ENCODE measurements around the gene SAMD9.
"Not testable (repeated sequence)": the region's sequence is repeated elsewhere in the genome, so short reads cannot be mapped to it uniquely, and the experiment has no call there.

SAMD9 gene

DNA sequence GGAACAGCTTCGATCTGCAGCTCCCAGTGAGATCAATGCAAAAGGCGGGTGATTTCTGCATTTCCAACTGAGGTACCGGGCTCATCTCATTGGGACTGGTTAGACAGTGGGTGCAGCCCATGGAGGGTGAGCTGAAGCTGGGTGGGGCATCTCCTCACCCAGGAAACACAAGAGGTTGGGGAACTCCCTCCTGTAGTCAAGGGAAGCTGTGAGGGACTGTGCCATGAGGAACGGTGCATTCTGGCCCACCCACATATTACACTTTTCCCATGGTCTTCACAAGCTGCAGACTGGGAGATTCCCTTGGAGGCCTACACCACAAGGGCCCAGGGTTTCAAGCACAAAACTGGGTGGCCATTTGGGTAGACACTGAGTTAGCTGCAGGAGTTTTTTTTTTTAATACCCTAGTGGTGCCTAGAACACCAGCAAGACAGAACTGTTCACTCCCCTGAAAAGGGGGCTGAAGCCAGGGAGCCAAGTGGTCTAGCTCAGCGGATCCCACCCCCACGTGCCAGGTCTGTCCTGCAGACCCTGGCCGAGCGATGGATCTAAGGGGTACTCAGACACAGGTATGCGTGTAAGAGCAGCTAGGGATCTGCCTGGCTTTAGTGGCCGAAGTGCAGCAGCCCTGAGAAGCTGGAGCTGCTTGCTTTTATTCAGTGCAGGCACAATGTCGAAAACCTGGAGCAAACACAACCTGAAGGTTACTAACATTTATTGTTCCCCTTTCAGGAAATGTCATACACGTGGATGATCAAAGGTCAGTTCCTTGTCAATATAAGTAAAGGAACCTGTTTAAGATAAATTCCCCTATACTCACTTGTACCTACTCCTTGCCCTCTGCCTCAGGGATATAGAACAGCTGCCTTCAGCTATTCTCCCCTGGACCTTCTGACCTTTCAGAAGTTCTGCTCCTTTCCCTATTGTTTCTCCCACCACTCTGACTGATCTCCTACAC, 3.1 kb upstream of the SAMD9 start:
- no peak for DNase-seq (ENCODE audit: low spot score)

DNA sequence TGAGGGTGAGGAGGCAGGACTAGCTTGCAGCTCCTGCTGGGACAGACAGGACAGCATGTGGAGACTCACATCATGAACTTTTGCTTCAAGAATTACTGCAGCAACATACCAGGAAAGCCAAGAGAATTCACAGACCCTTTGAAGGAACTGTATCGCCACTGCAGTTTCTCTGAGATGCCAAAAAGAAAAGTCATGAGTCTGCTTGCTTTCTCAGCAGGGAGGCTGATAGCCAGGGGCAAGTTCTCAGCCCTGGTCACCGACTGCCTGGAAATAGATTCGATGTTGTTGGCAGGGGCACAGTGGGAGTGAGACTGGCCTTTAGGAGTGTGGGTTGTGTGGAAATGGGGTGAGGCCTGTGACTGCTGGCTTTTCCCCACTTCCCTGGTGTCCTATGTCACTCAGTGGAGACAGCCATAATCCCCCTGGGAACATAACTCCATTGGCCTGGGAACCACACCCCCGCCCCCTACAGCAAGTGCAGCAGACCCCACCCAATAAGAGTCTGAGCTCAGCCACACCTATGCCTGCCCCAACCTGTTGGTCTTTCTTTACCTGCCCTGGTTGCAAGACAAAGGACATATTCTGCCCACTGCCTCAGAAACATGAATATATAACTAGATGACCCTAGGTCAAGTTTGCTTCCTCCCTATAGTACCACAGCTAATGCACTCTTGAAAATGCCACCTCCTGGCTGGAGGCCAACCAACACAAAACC, 1.6 kb upstream of the SAMD9 start:
- DNase-seq (ENCODE audit: low spot score): no peak

- DNase-seq (ENCODE audit: low spot score): peak; percentile 20
These were observed 452 bp downstream of the SAMD9 start for GRCh38 chr7:93117327-93117726.

GRCh38 chr7:93115796-93116195, 2.0 kb downstream of the SAMD9 start:
- DNase-seq (ENCODE audit: low spot score): peak; percentile 87

DNA sequence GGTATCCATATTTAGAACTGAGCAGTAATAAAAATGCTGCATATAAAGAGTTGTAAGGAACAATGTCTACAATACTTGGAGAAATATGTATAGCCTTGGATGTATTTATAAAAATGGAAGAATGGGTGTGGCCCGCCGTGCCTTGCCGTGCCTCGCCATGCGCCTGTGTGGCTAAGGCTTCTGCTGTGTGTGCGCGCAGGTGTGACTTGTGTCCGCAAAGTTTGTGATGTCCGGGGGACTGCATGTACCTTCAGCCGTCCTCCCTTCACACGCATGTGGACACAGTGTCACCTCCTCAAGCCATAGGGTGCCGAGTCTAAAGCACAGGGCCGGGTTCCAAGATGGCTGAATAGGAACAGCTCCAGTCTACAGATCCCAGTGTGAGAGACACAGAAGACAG, 9.8 kb downstream of the SAMD9 start:
- DNase-seq (ENCODE audit: low spot score): no peak

- no peak for DNase-seq (ENCODE audit: low spot score)
These were observed 20.4 kb downstream of the SAMD9 start for GRCh38 chr7:93097388-93097787.

DNA sequence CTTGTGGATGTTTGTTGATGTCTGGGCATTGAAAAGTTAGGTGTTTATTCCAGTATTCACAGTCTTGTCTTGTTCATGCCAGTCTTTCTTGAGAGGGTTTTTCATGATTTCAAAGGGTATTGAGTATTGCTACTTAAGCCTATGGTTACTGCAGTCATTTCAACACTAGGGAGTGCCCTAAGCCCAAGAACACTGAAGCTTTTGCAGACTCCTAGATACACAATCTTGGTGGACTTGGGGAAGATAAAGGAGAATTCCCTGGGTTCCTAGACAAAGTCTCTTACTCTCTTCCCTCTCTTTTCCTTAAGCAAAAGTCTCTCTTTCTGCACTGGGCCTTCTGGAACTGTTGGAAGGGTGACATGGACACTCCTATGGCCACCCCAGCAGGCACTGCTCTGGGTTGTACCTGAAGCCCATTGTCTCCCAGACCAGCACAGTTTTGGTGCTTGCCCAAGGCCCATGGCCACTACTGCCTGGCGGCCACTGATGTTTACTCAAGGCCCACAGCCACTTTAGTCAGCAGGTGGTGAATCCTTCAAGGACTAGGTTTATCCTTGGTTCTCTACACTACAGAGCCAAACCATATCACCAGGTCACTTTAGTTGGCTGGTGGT, 24.9 kb downstream of the SAMD9 start:
- DNase-seq (ENCODE audit: low spot score): peak; percentile 24

- not testable (repeated sequence) for DNase-seq (ENCODE audit: low spot score)
These were observed 44.4 kb downstream of the SAMD9 start for GRCh38 chr7:93073357-93073756.

DNA sequence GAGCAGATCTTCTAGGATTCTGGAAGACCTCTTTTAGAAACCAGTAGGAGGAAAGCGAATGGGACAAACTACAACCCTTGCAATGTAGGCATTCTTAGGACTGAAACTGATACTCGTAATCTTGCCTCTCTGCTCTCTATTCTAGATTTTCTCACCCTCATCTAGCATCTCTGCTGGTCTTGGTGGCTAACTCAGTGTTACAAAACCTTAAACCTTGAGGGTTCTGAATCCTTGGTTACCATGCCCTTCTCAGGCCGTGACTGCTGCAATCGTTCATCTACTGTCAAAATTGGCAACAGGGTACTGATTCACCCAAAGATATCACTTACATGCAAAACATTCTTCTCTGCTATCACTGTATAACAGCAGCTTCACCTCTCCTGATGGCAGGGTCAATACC, 55.2 kb downstream of the SAMD9 start:
- no peak for DNase-seq (ENCODE audit: low spot score)

- DNase-seq (ENCODE audit: low spot score): no peak
These were observed 56.9 kb downstream of the SAMD9 start for GRCh38 chr7:93060865-93061264.

GRCh38 chr7:93060025-93060424, 57.8 kb downstream of the SAMD9 start:
- DNase-seq (ENCODE audit: low spot score): no peak

DNA sequence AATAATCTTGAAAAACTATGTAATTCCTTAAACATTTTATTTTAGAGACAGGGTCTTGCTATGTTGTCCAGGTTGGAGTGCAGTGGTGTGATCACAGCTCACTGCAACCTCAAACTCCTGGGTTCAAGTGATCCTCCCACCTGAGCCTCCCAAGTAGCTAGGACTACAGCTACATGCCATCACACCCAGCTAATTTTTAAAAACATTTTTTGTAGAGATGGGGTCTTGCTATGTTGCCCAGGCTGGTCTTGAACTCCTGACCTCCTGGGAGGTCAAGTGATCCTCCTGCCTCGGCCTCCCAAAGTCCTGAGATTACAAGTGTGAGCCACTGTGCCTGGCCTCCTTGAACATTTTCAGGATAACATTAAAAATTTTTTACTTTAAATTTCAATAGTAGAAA, 61.2 kb downstream of the SAMD9 start:
- not testable (repeated sequence) for DNase-seq (ENCODE audit: low spot score)

DNA sequence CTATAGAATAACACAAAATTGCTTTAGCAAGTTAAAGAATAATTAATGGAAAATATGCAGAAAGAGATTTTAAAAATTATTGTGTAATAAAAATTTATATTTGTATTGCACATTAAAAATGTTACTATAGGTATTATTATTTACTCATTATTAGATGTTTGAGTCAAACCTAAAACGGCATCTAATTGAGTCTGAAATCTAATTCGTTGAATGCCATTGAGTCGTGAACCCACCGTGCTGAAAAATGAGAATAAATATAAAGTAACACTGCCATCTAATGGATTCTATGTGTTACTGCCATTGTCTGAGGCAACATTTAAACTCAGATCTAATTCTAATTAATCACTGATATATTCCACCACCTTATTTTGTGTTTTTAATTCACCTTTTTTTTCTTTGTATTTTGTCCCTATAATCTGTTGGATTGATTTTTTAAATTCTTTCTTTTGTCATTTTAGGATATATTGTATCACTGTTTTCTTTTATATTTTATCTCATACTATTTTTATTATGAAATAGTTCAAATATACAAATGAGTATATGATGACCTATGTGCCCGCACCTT, 62.2 kb downstream of the SAMD9 start:
- DNase-seq (ENCODE audit: low spot score): peak; percentile 77

GRCh38 chr7:93054975-93055374, 62.8 kb downstream of the SAMD9 start:
- DNase-seq (ENCODE audit: low spot score): no peak

DNA sequence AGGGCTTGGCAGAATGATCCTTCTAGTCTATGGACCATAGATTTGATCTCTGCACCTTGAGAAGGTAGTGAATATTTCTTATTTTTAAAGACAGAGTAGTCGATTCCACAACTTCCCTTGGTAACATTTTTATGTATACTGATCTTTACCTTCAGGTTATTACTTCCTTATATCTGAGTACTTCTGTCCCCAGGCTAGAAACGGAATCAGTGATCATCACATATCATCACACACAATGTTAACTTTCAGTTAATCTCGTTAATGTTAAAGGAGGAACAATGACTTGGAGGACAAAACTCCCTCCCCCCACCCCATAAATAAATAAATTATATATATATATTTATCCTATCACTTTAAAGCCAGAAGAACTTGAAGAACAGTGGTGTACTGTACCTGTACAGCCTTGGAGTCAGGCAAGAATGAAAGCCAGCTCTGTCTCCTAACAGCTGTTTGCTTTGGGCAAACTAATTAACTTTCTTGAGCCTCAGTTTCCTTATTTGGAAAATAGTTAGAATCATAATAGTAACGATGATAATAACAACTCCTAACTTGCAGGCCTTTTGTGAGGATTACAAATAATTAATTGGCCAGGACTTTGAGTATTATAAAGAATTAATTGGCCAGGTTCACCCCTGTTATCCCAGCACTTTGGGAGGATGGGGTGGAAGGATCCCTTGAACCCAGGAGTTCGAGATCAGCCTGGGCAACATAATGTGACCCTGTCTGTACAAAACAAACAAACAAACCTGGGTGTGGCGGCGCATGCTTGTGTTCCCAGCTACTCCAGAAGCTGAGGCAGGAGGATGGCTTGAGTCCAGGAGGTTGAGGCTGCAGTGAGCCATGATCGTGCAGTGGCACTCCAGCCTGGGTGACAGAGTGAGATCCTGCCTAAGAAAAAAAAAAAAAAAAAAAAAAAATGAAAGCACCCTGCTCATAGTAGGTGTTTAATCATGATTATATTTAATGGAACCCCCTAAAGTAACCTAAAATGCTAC, 63.5 kb downstream of the SAMD9 start:
- DNase-seq (ENCODE audit: low spot score): no peak

- no peak for DNase-seq (ENCODE audit: low spot score)
These were observed 64.4 kb downstream of the SAMD9 start for GRCh38 chr7:93053209-93053948.

DNA sequence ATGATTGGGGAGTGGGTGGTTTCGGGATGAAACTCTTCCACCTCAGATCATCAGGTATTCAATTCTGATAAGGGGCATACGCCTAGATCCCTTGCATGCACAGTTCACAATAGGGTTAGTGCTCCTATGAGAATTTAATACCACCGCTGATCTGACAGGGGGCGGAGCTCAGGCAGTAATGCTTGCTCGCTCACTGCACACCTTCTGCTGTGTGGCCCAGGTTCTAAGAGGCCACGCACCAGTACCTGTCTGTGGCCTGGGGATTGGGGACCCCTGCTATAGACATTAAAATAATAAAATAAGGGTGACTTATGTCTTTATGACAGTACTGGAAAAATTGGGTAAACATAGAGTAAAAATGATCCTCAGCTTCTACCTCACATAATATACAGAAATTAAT, 66.1 kb downstream of the SAMD9 start:
- DNase-seq (ENCODE audit: low spot score): no peak
